IPS-11a (cell line): ENCODE data around the gene NFIC.
"Not testable (repeated sequence)": the region's sequence is repeated elsewhere in the genome, so short reads cannot be mapped to it uniquely, and the experiment has no call there.

Experiments
- H3K4me3 ChIP-seq: one replicate; pipeline ENCODE4 v1.5.1; 2013; ENCODE audit warnings: low read depth, low read length, control low read depth

Gene NFIC

GRCh38 chr19:3448616-3449334 is 82.4 kb downstream of the NFIC start:
- no peak overlapping the region for H3K4me3 ChIP-seq

GRCh38 chr19:3450796-3451411 is 84.5 kb downstream of the NFIC start:
- H3K4me3 ChIP-seq = no peak overlapping the region

- no peak overlapping the region for H3K4me3 ChIP-seq
Observed at GRCh38 chr19:3451451-3451866, 85.1 kb downstream of the NFIC start.

GRCh38 chr19:3452171-3452941 is 86.0 kb downstream of the NFIC start:
- H3K4me3 ChIP-seq = no peak overlapping the region

- H3K4me3 ChIP-seq = not testable (repeated sequence)
Observed at GRCh38 chr19:3452942-3453214, 86.5 kb downstream of the NFIC start.

GRCh38 chr19:3453840-3454239 is 87.5 kb downstream of the NFIC start:
- H3K4me3 ChIP-seq = no peak overlapping the region

- H3K4me3 ChIP-seq = no peak overlapping the region
Observed at GRCh38 chr19:3454656-3455392, 88.4 kb downstream of the NFIC start.

- no peak overlapping the region for H3K4me3 ChIP-seq
Observed at GRCh38 chr19:3455393-3455955, 89.1 kb downstream of the NFIC start.

- no peak overlapping the region for H3K4me3 ChIP-seq
Observed at GRCh38 chr19:3455960-3456601, 89.7 kb downstream of the NFIC start.

GRCh38 chr19:3456925-3457527 is 90.6 kb downstream of the NFIC start:
- no peak overlapping the region for H3K4me3 ChIP-seq

- H3K4me3 ChIP-seq = no peak overlapping the region
Observed at GRCh38 chr19:3457528-3458228, 91.3 kb downstream of the NFIC start.

- no peak overlapping the region for H3K4me3 ChIP-seq
Observed at GRCh38 chr19:3458229-3459088, 92.1 kb downstream of the NFIC start.

- peak overlapping the region; percentile 8 for H3K4me3 ChIP-seq
Observed at GRCh38 chr19:3459089-3459881, 92.9 kb downstream of the NFIC start.

GRCh38 chr19:3459965-3460582 is 93.7 kb downstream of the NFIC start:
- no peak overlapping the region for H3K4me3 ChIP-seq

- no peak overlapping the region for H3K4me3 ChIP-seq
Observed at GRCh38 chr19:3462991-3463713, 96.8 kb downstream of the NFIC start.

- H3K4me3 ChIP-seq = peak overlapping the region; percentile 17
Observed at GRCh38 chr19:3463714-3464586, 97.6 kb downstream of the NFIC start.
